Brain microvascular endothelial cell (primary cell): ENCODE results near the gene FREM3.
A peak's percentile ranks its signal among the peaks of the same experiment; 100 is the strongest.
"Not testable (repeated sequence)": the region's sequence is repeated elsewhere in the genome, so short reads cannot be mapped to it uniquely, and the experiment has no call there.

Experiments used
- DNase-seq: peaks from one replicate; pipeline ENCODE4 v3.0.0-alpha.2; 2020
- H3K27ac ChIP-seq: fragments of 250-450 bp; sonication (Bioruptor Pico); 2 replicates; pipeline ENCODE4 v1.5.1; 2020; ENCODE audit warnings: mild to moderate bottlenecking, moderate library complexity
- H3K27me3 ChIP-seq: fragments of 250-450 bp; sonication (Bioruptor Pico); replicated peaks from 2 replicates; pipeline ENCODE4 v1.5.1; 2020; ENCODE audit warnings: mild to moderate bottlenecking
- H3K36me3 ChIP-seq: fragments of 250-450 bp; sonication (Bioruptor Pico); replicated peaks from 2 replicates; pipeline ENCODE4 v1.5.1; 2020; ENCODE audit warnings: mild to moderate bottlenecking
- H3K4me3 ChIP-seq: 2 replicates; pipeline ENCODE4 v1.5.1; 2011; ENCODE audit warnings: low read depth, mild to moderate bottlenecking, control low read depth, low read length, moderate library complexity
- CTCF ChIP-seq: IDR thresholded peaks from 2 replicates; pipeline ENCODE4 v1.5.1; 2011; ENCODE audit warnings: low read depth, mild to moderate bottlenecking, moderate library complexity, low read length, control low read depth, inconsistent platforms; ENCODE audit errors: missing control alignments
- in situ Hi-C: cut with HindIII; loops from 2 replicates; pipeline ENCODE4 v1.10.0; 2017; ENCODE audit warnings: low sequenced_read_pairs, low pct_ligation_motif_present

Gene FREM3

GRCh38 chr4:143692241-143692640, 8.2 kb downstream of the FREM3 start:
- no peak for TF ChIP-seq CTCF
- no peaks in the 10 kb centered on the region for H3K27me3 ChIP-seq
- H3K36me3 ChIP-seq = no peaks in the 10 kb centered on the region
- DNase-seq = no peak
- no peak overlapping the region for H3K27ac ChIP-seq
- H3K4me3 ChIP-seq = no peak overlapping the region
- in situ Hi-C loops = no loop called here

DNA sequence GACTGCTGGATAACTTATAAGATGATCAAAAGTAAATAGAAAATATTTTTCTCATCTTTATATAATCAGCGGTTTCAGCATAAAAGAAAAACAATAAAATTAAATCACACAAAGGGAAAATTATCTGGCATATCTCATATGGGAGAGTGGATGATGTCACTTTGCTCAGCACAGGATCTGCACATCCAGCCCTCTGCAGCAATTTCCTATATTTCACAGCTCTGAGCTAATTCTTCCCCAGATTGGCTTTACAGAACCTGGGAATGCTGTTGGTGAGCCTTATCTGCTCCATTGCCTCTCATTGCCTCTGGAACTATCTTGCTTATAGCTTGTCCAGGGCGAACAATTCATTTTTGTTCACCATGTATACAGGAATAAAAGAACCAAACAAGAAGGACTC, 21.0 kb downstream of the FREM3 start:
- TF ChIP-seq CTCF = no peak
- Histone ChIP-seq H3K36me3 (no peaks in the 10 kb centered on the region), H3K27me3 (no peaks in the 10 kb centered on the region), H3K27ac (no peak overlapping the region), H3K4me3 (no peak overlapping the region)
- in situ Hi-C loops = no loop called here
- no peak for DNase-seq

- DNase-seq, H3K36me3 ChIP-seq, in situ Hi-C loops, H3K27ac ChIP-seq, H3K4me3 ChIP-seq, H3K27me3 ChIP-seq: not testable (repeated sequence)
Observed at GRCh38 chr4:143673629-143674028, 26.8 kb downstream of the FREM3 start.

GRCh38 chr4:143668930-143669552, 31.4 kb downstream of the FREM3 start:
- Histone ChIP-seq H3K27ac (no peak overlapping the region), H3K27me3 (no peaks in the 10 kb centered on the region), H3K4me3 (no peak overlapping the region), H3K36me3 (no peaks in the 10 kb centered on the region)
- no peak for DNase-seq
- in situ Hi-C loops = no loop called here
- TF ChIP-seq CTCF = no peak

- Histone ChIP-seq H3K4me3 (no peak overlapping the region), H3K27me3 (no peaks in the 10 kb centered on the region), H3K27ac (no peak overlapping the region), H3K36me3 (no peaks in the 10 kb centered on the region)
- in situ Hi-C loops = no loop called here
- TF ChIP-seq CTCF = no peak
- DNase-seq = peak; percentile 1
Observed at GRCh38 chr4:143667461-143667860, 33.0 kb downstream of the FREM3 start.

- no peaks in the 10 kb centered on the region for H3K36me3 ChIP-seq
- TF ChIP-seq CTCF = no peak
- H3K27me3 ChIP-seq = no peaks in the 10 kb centered on the region
- in situ Hi-C loops = no loop called here
- no peak overlapping the region for H3K27ac ChIP-seq
- no peak overlapping the region for H3K4me3 ChIP-seq
- DNase-seq = no peak
Observed at GRCh38 chr4:143658336-143658735, 42.1 kb downstream of the FREM3 start.
